Renal pelvis (tissue), 12 donors: ENCODE results near the gene SRP9. TPM values are rescaled to one million over a fixed set of nuclear protein-coding genes. Genes with fewer than 3 reads are reported as not detected.
A peak's percentile ranks its signal among the peaks of the same experiment; 100 is the strongest.

Source experiments
- DNase-seq: peaks from one replicate; pipeline ENCODE4 v3.0.0-alpha.2; 2013
- long read RNA-seq, 16 experiments: transcript quantifications; one replicate each; lab custom pipeline, GENCODE V29; 2026
- polyA plus RNA-seq, 3 donors: library from polyadenylated mRNA; unstranded; fragments of 120-200 nt; gene quantifications; one replicate each; pipeline ENCODE4 v1.2.1, GENCODE V29; 2013; ENCODE audit not compliant: insufficient read length in 3 of 3

SRP9 gene
- 100 to 1,000 TPM; 389 to 411 (median 389) TPM for polyA plus RNA-seq
- long read RNA-seq, donor 1, transcript SRP9-203 (4 exons, 1,596 nt): minor isoform, 42 of 305 reads
- long read RNA-seq, donor 1, transcript SRP9-202 (4 exons, 540 nt): minor isoform, 5 of 305 reads
- long read RNA-seq, donor 1, transcript SRP9-201 (3 exons, 1,480 nt): major isoform, 256 of 305 reads
- long read RNA-seq, donor 1, partial matches to known transcripts: 0 of 305 reads
- long read RNA-seq, donor 1, other reads (novel, unspliced or antisense): 0 of 305 reads
- long read RNA-seq, donor 2, transcript SRP9-201 (3 exons, 1,480 nt): major isoform, 401 of 511 reads
- long read RNA-seq, donor 2, transcript SRP9-203 (4 exons, 1,596 nt): minor isoform, 45 of 511 reads
- long read RNA-seq, donor 2, partial matches to known transcripts: 51 of 511 reads
- long read RNA-seq, donor 2, other reads (novel, unspliced or antisense): 10 of 511 reads
- long read RNA-seq, donor 3, transcript SRP9-204 (3 exons, 377 nt): minor isoform, 5 of 304 reads
- long read RNA-seq, donor 3, transcript SRP9-203 (4 exons, 1,596 nt): minor isoform, 43 of 304 reads
- long read RNA-seq, donor 3, transcript SRP9-201 (3 exons, 1,480 nt): major isoform, 249 of 304 reads
- long read RNA-seq, donor 3, partial matches to known transcripts: 0 of 304 reads
- long read RNA-seq, donor 3, other reads (novel, unspliced or antisense): 6 of 304 reads
- long read RNA-seq, donor 4, transcript SRP9-203 (4 exons, 1,596 nt): minor isoform, 46 of 389 reads
- long read RNA-seq, donor 4, transcript SRP9-201 (3 exons, 1,480 nt): major isoform, 335 of 389 reads
- long read RNA-seq, donor 4, partial matches to known transcripts: 0 of 389 reads
- long read RNA-seq, donor 4, other reads (novel, unspliced or antisense): 7 of 389 reads
- long read RNA-seq, donor 5, transcript SRP9-201 (3 exons, 1,480 nt): major isoform, 165 of 193 reads
- long read RNA-seq, donor 5, transcript SRP9-203 (4 exons, 1,596 nt): minor isoform, 22 of 193 reads
- long read RNA-seq, donor 5, partial matches to known transcripts: 0 of 193 reads
- long read RNA-seq, donor 5, other reads (novel, unspliced or antisense): 6 of 193 reads
- long read RNA-seq, donor 6, transcript SRP9-203 (4 exons, 1,596 nt): minor isoform, 44 of 357 reads
- long read RNA-seq, donor 6, transcript SRP9-201 (3 exons, 1,480 nt): major isoform, 300 of 357 reads
- long read RNA-seq, donor 6, partial matches to known transcripts: 6 of 357 reads
- long read RNA-seq, donor 6, other reads (novel, unspliced or antisense): 5 of 357 reads
- long read RNA-seq, donor 7, transcript SRP9-201 (3 exons, 1,480 nt): major isoform, 295 of 350 reads
- long read RNA-seq, donor 7, transcript SRP9-203 (4 exons, 1,596 nt): minor isoform, 45 of 350 reads
- long read RNA-seq, donor 7, partial matches to known transcripts: 0 of 350 reads
- long read RNA-seq, donor 7, other reads (novel, unspliced or antisense): 7 of 350 reads
- long read RNA-seq, donor 8, transcript SRP9-201 (3 exons, 1,480 nt): major isoform, 94 of 115 reads
- long read RNA-seq, donor 8, transcript SRP9-203 (4 exons, 1,596 nt): minor isoform, 18 of 115 reads
- long read RNA-seq, donor 8, partial matches to known transcripts: 0 of 115 reads
- long read RNA-seq, donor 8, other reads (novel, unspliced or antisense): 0 of 115 reads
- long read RNA-seq, donor 9, transcript SRP9-203 (4 exons, 1,596 nt): minor isoform, 55 of 407 reads
- long read RNA-seq, donor 9, transcript SRP9-201 (3 exons, 1,480 nt): major isoform, 341 of 407 reads
- long read RNA-seq, donor 9, partial matches to known transcripts: 10 of 407 reads
- long read RNA-seq, donor 9, other reads (novel, unspliced or antisense): 0 of 407 reads
- long read RNA-seq, donor 10, transcript SRP9-203 (4 exons, 1,596 nt): minor isoform, 25 of 317 reads
- long read RNA-seq, donor 10, transcript SRP9-201 (3 exons, 1,480 nt): major isoform, 274 of 317 reads
- long read RNA-seq, donor 10, partial matches to known transcripts: 11 of 317 reads
- long read RNA-seq, donor 10, other reads (novel, unspliced or antisense): 7 of 317 reads
- long read RNA-seq, donor 11, transcript SRP9-203 (4 exons, 1,596 nt): minor isoform, 26 of 224 reads
- long read RNA-seq, donor 11, transcript SRP9-201 (3 exons, 1,480 nt): major isoform, 196 of 224 reads
- long read RNA-seq, donor 11, partial matches to known transcripts: 0 of 224 reads
- long read RNA-seq, donor 11, other reads (novel, unspliced or antisense): 0 of 224 reads
- long read RNA-seq, donor 12, transcript SRP9-203 (4 exons, 1,596 nt): minor isoform, 41 of 438 reads
- long read RNA-seq, donor 12, transcript SRP9-201 (3 exons, 1,480 nt): major isoform, 359 of 438 reads
- long read RNA-seq, donor 12, partial matches to known transcripts: 24 of 438 reads
- long read RNA-seq, donor 12, other reads (novel, unspliced or antisense): 11 of 438 reads
- long read RNA-seq, donor 13, transcript SRP9-201 (3 exons, 1,480 nt): major isoform, 115 of 156 reads
- long read RNA-seq, donor 13, transcript SRP9-203 (4 exons, 1,596 nt): minor isoform, 26 of 156 reads
- long read RNA-seq, donor 13, partial matches to known transcripts: 7 of 156 reads
- long read RNA-seq, donor 13, other reads (novel, unspliced or antisense): 5 of 156 reads
- long read RNA-seq, donor 14: 0 reads
- long read RNA-seq, donor 15, transcript SRP9-203 (4 exons, 1,596 nt): minor isoform, 50 of 437 reads
- long read RNA-seq, donor 15, transcript SRP9-201 (3 exons, 1,480 nt): major isoform, 376 of 437 reads
- long read RNA-seq, donor 15, partial matches to known transcripts: 0 of 437 reads
- long read RNA-seq, donor 15, other reads (novel, unspliced or antisense): 5 of 437 reads
- long read RNA-seq, donor 16, transcript SRP9-201 (3 exons, 1,480 nt): major isoform, 302 of 370 reads
- long read RNA-seq, donor 16, transcript SRP9-203 (4 exons, 1,596 nt): minor isoform, 57 of 370 reads
- long read RNA-seq, donor 16, partial matches to known transcripts: 6 of 370 reads
- long read RNA-seq, donor 16, other reads (novel, unspliced or antisense): 0 of 370 reads

GRCh38 chr1:225777583-225778336, at the start of gene SRP9:
Gene SRP9 (plus strand): TSS chr1:225777826. CDS start chr1:225777941, 115 bp downstream.
- peak; percentile 99 for DNase-seq

GRCh38 chr1:225731491-225731890, 46.1 kb upstream of the SRP9 start:
- no peak for DNase-seq

GRCh38 chr1:225733254-225733653, 44.4 kb upstream of the SRP9 start:
- no peak for DNase-seq

- peak; percentile 65 for DNase-seq
Measured at GRCh38 chr1:225735252-225736149, 42.1 kb upstream of the SRP9 start.

- DNase-seq: no peak
Measured at GRCh38 chr1:225736437-225737098, 41.1 kb upstream of the SRP9 start.

GRCh38 chr1:225737161-225737560, 40.5 kb upstream of the SRP9 start:
- DNase-seq: no peak

- DNase-seq: no peak
Measured at GRCh38 chr1:225737866-225738265, 39.8 kb upstream of the SRP9 start.

- no peak for DNase-seq
Measured at GRCh38 chr1:225738763-225739162, 38.9 kb upstream of the SRP9 start.

GRCh38 chr1:225739542-225740107, 38.0 kb upstream of the SRP9 start:
- no peak for DNase-seq

- DNase-seq: no peak
Measured at GRCh38 chr1:225744745-225745144, 32.9 kb upstream of the SRP9 start.

- no peak for DNase-seq
Measured at GRCh38 chr1:225745273-225745672, 32.4 kb upstream of the SRP9 start.

GRCh38 chr1:225746361-225747179, 31.1 kb upstream of the SRP9 start:
- DNase-seq: peak; percentile 80

- DNase-seq: no peak
Measured at GRCh38 chr1:225747566-225747965, 30.1 kb upstream of the SRP9 start.

- no peak for DNase-seq
Measured at GRCh38 chr1:225748529-225748928, 29.1 kb upstream of the SRP9 start.
